ENCODE results near the gene OR8B4.
"Not testable (repeated sequence)": the region's sequence is repeated elsewhere in the genome, so short reads cannot be mapped to it uniquely, and the experiment has no call there.

OR8B4 gene

DNA sequence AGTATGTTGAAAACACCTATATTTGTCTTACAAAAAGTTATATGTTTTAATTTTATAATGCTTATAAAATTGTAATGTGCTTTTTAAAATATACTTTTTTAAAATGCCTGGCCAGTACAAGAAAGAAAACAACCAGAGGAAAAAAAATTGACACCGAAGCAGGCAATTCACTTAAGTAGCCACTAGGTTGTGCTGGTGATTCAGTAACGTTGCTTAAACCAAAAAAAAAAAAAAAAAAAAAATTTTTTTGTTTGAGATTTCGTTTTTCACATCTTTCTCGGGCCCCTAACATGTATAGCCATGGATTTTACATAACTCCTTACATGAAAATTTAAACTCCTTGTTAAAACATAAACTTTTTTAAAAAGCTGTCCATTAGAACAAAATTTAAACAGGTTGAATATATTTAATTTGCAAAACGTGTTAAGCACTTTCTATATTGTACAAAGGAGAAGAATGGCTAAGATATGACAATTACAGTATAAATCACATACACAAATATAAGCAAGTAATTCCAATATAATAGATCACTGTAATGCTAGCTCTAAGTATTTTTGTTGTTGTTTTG is 9.2 kb downstream of the OR8B4 start:
- Histone ChIP-seq H3K36me3 (replicated peaks; ENCODE audit: low read depth, low read length) (no peaks in the 10 kb centered on the region), H2AFZ (ENCODE audit: low read depth, low read length) (no peak overlapping the region), H3K27ac (ENCODE audit: low read length) (no peak overlapping the region), H3K4me2 (ENCODE audit: low read length) (peak overlapping the region; percentile 33), H3K79me2 (ENCODE audit: low read length) (no peaks in the 10 kb centered on the region), H3K27me3 (ENCODE audit: low read depth, low read length) (peaks cover 23% of the 10 kb centered on the region; the same call in 1 of the 2 replicates), H3K9me3 (ENCODE audit: insufficient read depth, low read length) (no peaks in the 10 kb centered on the region), H3K9ac (ENCODE audit: low read length) (no peak overlapping the region), H3K4me3 (ENCODE audit: low read length) (no peak overlapping the region), H3K4me1 (ENCODE audit: low read length) (no peaks in the 10 kb centered on the region), H4K20me1 (ENCODE audit: insufficient read depth, low read length) (no peaks in the 10 kb centered on the region)
- no peak for TF ChIP-seq EZH2phosphoT487 (IDR thresholded peaks at IDR 0.05; ENCODE audit: low read depth)
- TF ChIP-seq, protein P1, sequence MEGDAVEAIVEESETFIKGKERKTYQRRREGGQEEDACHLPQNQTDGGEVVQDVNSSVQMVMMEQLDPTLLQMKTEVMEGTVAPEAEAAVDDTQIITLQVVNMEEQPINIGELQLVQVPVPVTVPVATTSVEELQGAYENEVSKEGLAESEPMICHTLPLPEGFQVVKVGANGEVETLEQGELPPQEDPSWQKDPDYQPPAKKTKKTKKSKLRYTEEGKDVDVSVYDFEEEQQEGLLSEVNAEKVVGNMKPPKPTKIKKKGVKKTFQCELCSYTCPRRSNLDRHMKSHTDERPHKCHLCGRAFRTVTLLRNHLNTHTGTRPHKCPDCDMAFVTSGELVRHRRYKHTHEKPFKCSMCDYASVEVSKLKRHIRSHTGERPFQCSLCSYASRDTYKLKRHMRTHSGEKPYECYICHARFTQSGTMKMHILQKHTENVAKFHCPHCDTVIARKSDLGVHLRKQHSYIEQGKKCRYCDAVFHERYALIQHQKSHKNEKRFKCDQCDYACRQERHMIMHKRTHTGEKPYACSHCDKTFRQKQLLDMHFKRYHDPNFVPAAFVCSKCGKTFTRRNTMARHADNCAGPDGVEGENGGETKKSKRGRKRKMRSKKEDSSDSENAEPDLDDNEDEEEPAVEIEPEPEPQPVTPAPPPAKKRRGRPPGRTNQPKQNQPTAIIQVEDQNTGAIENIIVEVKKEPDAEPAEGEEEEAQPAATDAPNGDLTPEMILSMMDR (IDR thresholded peaks at IDR 0.05; ENCODE audit: low read depth, low read length) = peak; percentile 38

DNA sequence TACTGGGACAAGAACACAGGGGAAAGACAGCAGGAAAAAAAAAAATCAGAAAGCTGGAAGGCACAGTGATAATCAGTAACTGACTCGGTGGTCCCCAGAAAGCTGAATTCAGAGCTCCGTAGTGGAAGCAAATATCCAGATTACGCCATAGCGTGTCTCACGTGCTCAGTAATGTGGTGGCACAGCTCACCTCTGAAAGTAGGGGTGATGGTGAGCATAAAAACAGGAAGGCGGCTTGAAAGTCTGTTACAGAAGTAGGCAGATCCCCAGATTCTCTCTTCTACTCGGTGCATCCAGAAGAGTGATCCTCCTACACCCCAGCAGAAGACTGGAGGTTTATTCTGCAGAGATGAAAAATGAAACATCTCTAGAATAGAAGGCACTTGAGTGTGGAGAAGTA is 14.8 kb downstream of the OR8B4 start:
- no peak overlapping the region for H2AFZ ChIP-seq (ENCODE audit: low read depth, low read length)
- no peaks in the 10 kb centered on the region for H3K79me2 ChIP-seq (ENCODE audit: low read length)
- TF ChIP-seq, protein P1 (IDR thresholded peaks at IDR 0.05; ENCODE audit: low read depth, low read length) = no peak
- TF ChIP-seq EZH2phosphoT487 (IDR thresholded peaks at IDR 0.05; ENCODE audit: low read depth) = no peak
- H3K9ac ChIP-seq (ENCODE audit: low read length) = no peak overlapping the region
- peaks cover 40% of the 10 kb centered on the region for H3K27me3 ChIP-seq (ENCODE audit: low read depth, low read length)
- H3K4me2 ChIP-seq (ENCODE audit: low read length) = no peak overlapping the region
- no peak overlapping the region for H3K4me3 ChIP-seq (ENCODE audit: low read length)
- no peaks in the 10 kb centered on the region for H3K36me3 ChIP-seq (replicated peaks; ENCODE audit: low read depth, low read length)
- no peak overlapping the region for H3K27ac ChIP-seq (ENCODE audit: low read length)
- no peaks in the 10 kb centered on the region for H4K20me1 ChIP-seq (ENCODE audit: insufficient read depth, low read length)
- no peaks in the 10 kb centered on the region for H3K4me1 ChIP-seq (ENCODE audit: low read length)
- H3K9me3 ChIP-seq (ENCODE audit: insufficient read depth, low read length) = no peaks in the 10 kb centered on the region

DNA sequence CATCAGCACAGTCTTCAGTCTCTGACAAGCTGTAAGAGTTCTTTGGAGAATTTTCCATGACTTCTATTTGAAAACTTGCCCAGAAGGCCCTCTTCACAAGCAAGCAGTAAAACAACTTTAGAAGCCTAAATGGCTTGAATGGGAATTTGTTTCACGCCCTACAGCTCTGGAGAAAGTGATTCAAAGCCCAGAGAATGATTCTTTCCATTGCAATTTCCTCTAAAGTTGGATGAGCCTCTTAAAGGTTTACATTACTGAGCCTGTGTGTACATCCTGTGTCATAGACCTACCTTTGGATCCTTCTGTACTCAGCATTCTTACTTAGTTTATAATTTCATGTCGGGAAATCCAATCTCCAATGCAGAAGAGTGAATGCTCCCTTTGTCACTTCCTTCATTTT is 19.1 kb downstream of the OR8B4 start:
- TF ChIP-seq, protein P1 (IDR thresholded peaks at IDR 0.05; ENCODE audit: low read depth, low read length) = no peak
- TF ChIP-seq EZH2phosphoT487 (IDR thresholded peaks at IDR 0.05; ENCODE audit: low read depth) = no peak
- no peak overlapping the region for H3K27ac ChIP-seq (ENCODE audit: low read length)
- H2AFZ ChIP-seq (ENCODE audit: low read depth, low read length) = no peak overlapping the region
- H3K9ac ChIP-seq (ENCODE audit: low read length) = no peak overlapping the region
- no peaks in the 10 kb centered on the region for H3K9me3 ChIP-seq (ENCODE audit: insufficient read depth, low read length)
- no peak overlapping the region for H3K4me2 ChIP-seq (ENCODE audit: low read length)
- H4K20me1 ChIP-seq (ENCODE audit: insufficient read depth, low read length) = no peaks in the 10 kb centered on the region
- no peaks in the 10 kb centered on the region for H3K4me1 ChIP-seq (ENCODE audit: low read length)
- H3K4me3 ChIP-seq (ENCODE audit: low read length) = no peak overlapping the region
- H3K27me3 ChIP-seq (ENCODE audit: low read depth, low read length) = peaks cover 26% of the 10 kb centered on the region
- no peaks in the 10 kb centered on the region for H3K36me3 ChIP-seq (replicated peaks; ENCODE audit: low read depth, low read length)
- no peaks in the 10 kb centered on the region for H3K79me2 ChIP-seq (ENCODE audit: low read length)

DNA sequence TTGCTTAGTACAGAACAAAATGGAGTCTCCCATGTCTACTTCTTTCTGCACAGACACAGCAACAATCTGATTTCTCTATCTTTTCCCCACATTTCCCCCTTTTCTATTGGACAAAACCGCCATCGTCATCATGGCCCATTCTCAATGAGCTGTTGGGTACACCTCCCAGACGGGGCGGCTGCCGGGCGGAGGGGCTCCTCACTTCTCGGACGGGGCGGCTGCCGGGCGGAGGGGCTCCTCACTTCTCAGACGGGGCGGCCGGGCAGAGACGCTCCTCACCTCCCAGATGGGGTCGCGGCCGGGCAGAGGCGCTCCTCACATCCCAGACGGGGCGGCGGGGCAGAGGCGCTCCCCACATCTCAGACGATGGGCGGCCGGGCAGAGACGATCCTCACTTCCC is 21.5 kb downstream of the OR8B4 start:
- peaks cover 20% of the 10 kb centered on the region for H3K27me3 ChIP-seq (ENCODE audit: low read depth, low read length)
- not testable (repeated sequence) for H3K9ac ChIP-seq (ENCODE audit: low read length); H3K4me1 ChIP-seq (ENCODE audit: low read length); H3K27ac ChIP-seq (ENCODE audit: low read length); H4K20me1 ChIP-seq (ENCODE audit: insufficient read depth, low read length); H3K79me2 ChIP-seq (ENCODE audit: low read length); H3K9me3 ChIP-seq (ENCODE audit: insufficient read depth, low read length); H3K4me3 ChIP-seq (ENCODE audit: low read length); H3K36me3 ChIP-seq (replicated peaks; ENCODE audit: low read depth, low read length); H3K4me2 ChIP-seq (ENCODE audit: low read length); H2AFZ ChIP-seq (ENCODE audit: low read depth, low read length)

Data from OCI-LY3 (cell line).